SK-N-MC (cell line): Measurements from ENCODE around the gene OTUD7B.

ENCODE experiments used
- DNase-seq: peaks from one replicate; pipeline ENCODE4 v3.0.0-alpha.2; 2011; ENCODE audit warnings: low read depth, low spot score
- H3K27ac ChIP-seq: fragments of 200-600 bp; sonication (generic); 2 replicates; pipeline ENCODE4 v1.5.1; 2016; ENCODE audit warnings: mixed run types
- H3K36me3 ChIP-seq: fragments of 200-600 bp; sonication (generic); 2 replicates; pipeline ENCODE4 v1.6.1; 2017; ENCODE audit warnings: antibody characterized with exemption, low read length, mixed read lengths; ENCODE audit not compliant: insufficient read depth
- H3K4me3 ChIP-seq: fragments of 200-600 bp; sonication (generic); 2 replicates; pipeline ENCODE4 v1.5.1; 2016
- H3K9ac ChIP-seq: fragments of 200-600 bp; sonication (generic); 2 replicates; pipeline ENCODE4 v1.8.0; 2017; ENCODE audit warnings: mixed run types, mixed read lengths; ENCODE audit not compliant: insufficient read length
- H3K9me3 ChIP-seq: fragments of 200-600 bp; sonication (generic); 2 replicates; pipeline ENCODE4 v1.6.1; 2017; ENCODE audit warnings: low read depth, mild to moderate bottlenecking, antibody characterized with exemption, low read length, moderate library complexity, mixed read lengths
- EZH2 ChIP-seq: fragments of 200-600 bp; sonication (generic); IDR thresholded peaks from one replicate; pipeline ENCODE4 v1.6.1; 2017; ENCODE audit warnings: antibody characterized with exemption
- FOXP2 ChIP-seq: optimal IDR thresholded peaks from 2 replicates; pipeline ENCODE3; 2011; ENCODE audit warnings: mild to moderate bottlenecking, moderate library complexity; ENCODE audit not compliant: insufficient read depth; ENCODE audit errors: extremely low read length, control extremely low read depth
- POLR2AphosphoS5 ChIP-seq: IDR thresholded peaks from 2 replicates; pipeline ENCODE4 v1.6.1; 2012; ENCODE audit warnings: mild to moderate bottlenecking, low read depth, low read length, borderline replicate concordance

Gene OTUD7B

DNA sequence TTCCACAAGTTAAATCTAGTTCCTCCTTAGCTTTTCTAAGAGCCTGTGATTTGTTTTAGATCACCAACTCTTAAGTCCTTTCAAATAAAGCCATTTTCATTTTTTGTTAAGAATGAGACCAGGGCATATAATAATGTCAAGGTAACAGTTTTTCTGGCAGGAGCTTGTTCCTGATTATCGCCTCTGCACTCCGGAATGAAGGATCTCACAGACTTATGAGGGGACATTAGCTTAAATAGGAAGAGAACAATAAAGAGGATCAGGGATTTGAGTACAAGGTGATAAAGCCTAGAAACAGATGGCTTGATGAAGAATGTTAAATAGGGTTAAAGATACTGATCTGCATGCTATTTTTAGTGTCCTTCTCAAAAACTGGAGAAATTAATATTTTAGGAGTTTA, 13.6 kb upstream of the OTUD7B start:
- Histone ChIP-seq H3K9ac (no peak overlapping the region), H3K27ac (no peak overlapping the region), H3K9me3 (no peaks in the 10 kb centered on the region), H3K4me3 (no peak overlapping the region), H3K36me3 (no peaks in the 10 kb centered on the region)
- DNase-seq: no peak
- TF ChIP-seq FOXP2 (no peak), POLR2AphosphoS5 (no peak), EZH2 (no peak)

DNA sequence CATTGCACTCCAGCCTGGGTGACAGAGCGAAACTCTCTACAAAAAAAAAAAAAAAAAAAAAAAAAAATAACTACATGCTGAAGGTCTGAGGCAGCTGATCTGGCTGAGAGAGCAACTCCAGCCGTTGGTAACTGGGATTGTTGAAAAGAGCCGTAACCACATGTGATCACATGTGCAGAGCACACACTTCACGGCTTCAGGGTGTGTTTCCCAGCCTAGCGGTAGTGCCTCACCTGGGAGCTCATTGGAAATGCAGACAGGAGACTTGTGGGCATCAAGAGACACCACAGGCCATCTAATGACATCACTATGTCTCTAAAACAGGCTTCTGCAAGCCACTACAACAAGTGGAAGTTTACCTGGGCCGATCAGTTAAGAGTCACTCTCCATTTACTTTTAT, 11.8 kb upstream of the OTUD7B start:
- H3K27ac ChIP-seq: no peak overlapping the region
- H3K36me3 ChIP-seq: no peaks in the 10 kb centered on the region
- H3K4me3 ChIP-seq: no peak overlapping the region
- TF ChIP-seq POLR2AphosphoS5 (no peak), EZH2 (no peak), FOXP2 (no peak)
- no peaks in the 10 kb centered on the region for H3K9me3 ChIP-seq
- DNase-seq: no peak
- no peak overlapping the region for H3K9ac ChIP-seq

DNA sequence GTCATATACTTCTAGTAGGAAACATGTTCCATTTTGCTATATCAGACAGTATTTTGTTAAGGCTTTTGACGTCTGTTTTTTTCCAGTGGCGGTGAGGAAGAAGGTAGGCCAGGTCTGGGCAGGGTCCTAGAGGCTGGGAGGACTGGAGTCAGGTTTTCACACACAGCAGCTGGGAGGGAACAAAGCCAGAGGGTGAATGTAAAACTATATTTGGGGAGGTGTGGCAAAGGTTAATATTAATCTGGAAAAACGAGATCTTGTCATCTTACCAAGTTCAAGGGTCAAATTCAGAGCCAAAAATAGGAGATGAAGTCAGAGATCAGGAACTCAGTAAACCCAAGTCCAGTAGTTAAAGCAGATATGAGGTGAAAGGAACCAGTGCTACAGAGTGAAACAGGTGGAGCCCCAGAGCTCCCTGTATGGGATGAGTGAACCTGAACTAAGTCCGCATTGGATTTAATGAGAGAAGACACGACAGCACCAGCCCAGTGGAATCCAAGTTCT, 10.7 kb upstream of the OTUD7B start:
- no peak overlapping the region for H3K4me3 ChIP-seq
- no peak overlapping the region for H3K9ac ChIP-seq
- TF ChIP-seq POLR2AphosphoS5: no peak
- no peak for TF ChIP-seq EZH2
- no peak for TF ChIP-seq FOXP2
- H3K9me3 ChIP-seq: no peaks in the 10 kb centered on the region
- H3K27ac ChIP-seq: no peak overlapping the region
- no peak for DNase-seq
- no peaks in the 10 kb centered on the region for H3K36me3 ChIP-seq

DNA sequence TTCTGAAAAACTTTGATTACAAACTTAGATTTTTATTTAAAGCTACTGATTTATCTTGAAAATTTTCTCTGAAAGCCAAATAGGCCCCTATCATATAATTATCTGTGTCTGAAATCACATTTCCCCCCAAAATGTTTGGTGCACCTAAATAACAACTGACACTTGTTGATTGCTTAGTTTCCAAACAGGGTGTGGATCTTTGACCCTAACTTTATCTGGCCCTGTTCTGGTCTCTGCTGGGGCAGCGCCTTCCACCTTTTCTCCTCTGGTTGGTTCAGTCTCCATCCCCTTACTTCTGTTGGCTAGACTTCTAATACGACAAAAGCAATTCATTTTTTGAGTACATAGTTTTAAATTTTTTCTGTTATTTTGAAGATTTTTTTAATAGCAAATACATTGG, 10.2 kb upstream of the OTUD7B start:
- Histone ChIP-seq H3K9ac (no peak overlapping the region), H3K36me3 (no peaks in the 10 kb centered on the region), H3K9me3 (no peaks in the 10 kb centered on the region), H3K4me3 (no peak overlapping the region), H3K27ac (no peak overlapping the region)
- no peak for DNase-seq
- TF ChIP-seq FOXP2: no peak

DNA sequence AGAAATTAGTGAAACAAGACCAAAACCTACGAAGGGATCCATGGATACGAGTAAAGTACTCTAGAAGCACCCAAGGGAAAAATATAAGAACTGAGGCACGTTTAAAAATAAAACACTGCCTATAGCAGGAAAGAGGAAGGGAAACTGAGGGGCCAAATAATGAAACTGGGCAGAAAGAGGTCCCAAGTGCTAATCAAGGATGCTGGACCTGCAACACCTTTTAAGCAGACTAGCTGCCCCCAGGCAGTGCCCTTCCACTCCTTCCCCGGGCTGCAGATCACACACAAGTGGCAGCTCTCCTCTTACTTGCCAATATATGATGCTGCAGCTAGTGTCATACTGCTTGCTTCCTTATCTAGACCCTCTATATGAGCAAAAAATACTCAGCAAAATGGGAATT, 7.6 kb upstream of the OTUD7B start:
- Histone ChIP-seq H3K27ac (no peak overlapping the region), H3K9me3 (no peaks in the 10 kb centered on the region), H3K36me3 (no peaks in the 10 kb centered on the region), H3K4me3 (no peak overlapping the region), H3K9ac (no peak overlapping the region)
- DNase-seq: no peak
- TF ChIP-seq EZH2 (no peak), POLR2AphosphoS5 (no peak), FOXP2 (no peak)

DNA sequence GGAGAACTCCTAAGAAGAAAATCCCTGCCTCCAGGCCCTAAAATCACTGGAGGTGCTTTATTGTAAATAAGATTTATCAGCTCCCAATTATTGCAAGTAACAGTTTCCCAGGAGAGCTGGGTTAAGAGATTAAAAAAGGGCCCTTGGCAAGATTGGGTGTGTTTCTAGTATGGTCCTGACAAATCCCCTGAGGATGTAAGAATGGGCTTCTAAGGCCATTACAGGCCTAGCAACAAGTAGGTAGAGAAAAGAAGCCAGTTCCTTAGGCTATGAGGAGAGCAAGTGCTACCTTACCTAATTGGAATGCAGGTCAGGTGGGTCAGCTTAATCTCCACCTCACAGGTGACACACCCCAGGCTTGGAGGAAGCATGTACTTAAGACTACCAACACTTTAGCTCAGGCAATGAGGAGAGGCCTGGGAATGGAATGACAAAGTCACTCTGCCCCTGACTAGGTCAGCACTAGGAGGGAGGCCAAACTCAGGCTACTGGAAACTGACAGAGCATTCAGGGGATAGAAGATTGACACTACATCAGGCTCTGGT, 6.8 kb upstream of the OTUD7B start:
- Histone ChIP-seq H3K36me3 (no peaks in the 10 kb centered on the region), H3K9me3 (no peaks in the 10 kb centered on the region), H3K4me3 (no peak overlapping the region), H3K27ac (no peak overlapping the region), H3K9ac (no peak overlapping the region)
- TF ChIP-seq POLR2AphosphoS5: no peak
- no peak for TF ChIP-seq FOXP2
- no peak for TF ChIP-seq EZH2
- no peak for DNase-seq

DNA sequence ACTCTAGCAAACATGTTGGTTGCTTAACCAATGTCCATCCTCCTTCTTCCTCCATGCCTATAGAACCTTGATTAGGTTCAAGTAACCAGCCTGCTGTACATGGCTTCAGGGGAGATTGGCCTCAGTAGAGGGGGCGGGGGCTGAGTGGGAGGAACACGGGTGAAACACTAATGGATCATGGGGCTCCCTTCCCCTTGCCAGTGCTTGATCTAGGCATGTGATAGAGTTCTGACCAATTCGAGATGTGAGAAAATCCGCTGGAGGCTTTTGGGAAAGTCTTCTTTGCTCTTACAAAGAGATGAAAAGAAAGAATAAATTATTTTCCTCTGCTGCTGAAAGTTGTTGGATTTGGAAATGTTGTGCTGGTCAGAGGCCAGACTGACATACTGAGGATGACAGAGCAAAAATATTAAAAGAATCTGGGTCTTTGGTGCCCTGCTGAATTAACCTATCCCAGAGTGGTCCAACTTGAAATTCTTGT, 5.2 kb upstream of the OTUD7B start:
- no peaks in the 10 kb centered on the region for H3K9me3 ChIP-seq
- H3K36me3 ChIP-seq: no peaks in the 10 kb centered on the region
- H3K27ac ChIP-seq: no peak overlapping the region
- TF ChIP-seq EZH2: no peak
- no peak for TF ChIP-seq POLR2AphosphoS5
- TF ChIP-seq FOXP2: no peak
- no peak overlapping the region for H3K4me3 ChIP-seq
- DNase-seq: no peak
- H3K9ac ChIP-seq: no peak overlapping the region

DNA sequence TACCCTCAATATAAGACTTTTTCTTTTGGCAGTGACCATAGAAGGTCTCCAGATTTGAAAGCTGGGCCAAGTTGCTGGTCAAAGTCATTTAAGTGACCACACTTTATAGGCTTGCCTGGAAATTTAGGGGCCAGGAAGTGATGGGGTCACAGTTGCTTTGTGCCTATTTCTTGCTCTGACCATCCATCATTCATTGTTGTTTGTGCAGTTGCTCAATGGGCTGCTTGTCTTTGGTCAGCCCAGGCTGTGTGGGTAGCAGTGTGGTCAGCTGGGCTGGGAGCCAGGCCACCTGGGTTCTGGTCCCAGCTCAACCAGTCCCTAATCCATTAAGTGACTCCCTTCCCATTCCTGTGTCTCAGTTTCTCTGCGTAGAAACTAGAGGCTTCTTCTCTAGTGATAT, 2.1 kb upstream of the OTUD7B start:
- H3K4me3 ChIP-seq: no peak overlapping the region
- TF ChIP-seq FOXP2 (no peak), POLR2AphosphoS5 (no peak), EZH2 (no peak)
- DNase-seq: no peak

DNA sequence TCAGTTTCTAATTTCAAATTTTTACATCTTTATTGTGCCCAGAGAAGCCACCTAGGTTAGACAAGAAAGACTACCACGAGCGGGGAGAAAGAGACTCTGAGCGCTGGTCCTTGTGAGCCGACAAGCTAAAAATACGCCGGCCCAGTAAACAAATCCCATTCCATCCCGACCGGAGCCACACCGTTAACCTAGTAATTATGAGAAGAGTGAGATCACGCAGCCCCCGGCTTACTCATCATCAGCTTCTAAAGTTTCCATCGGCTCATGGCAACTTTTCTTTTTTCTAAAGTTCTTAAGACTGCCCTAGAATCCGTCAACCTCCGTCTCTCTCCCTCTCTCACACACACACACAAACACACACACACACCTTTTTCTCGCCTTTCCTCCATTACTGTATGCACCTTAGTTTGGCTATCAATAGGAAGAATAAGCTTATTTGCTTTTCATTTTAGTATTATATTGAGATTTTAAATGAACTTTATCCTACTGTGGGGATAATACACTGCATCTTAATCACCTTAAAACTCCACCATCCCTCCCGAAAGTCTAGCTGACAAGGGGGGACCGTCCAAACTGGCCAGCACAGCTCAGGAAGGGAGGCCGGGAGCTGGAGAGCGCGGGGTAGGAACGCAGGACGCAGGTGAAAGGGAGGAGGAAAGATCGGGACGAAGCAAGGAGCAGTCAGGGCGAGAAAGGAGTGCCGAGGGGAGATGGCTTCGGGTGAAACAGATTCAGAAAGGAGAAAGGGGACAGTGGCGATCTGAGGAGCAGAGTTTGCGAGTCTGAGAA, 728 bp downstream of the OTUD7B start:
- Histone ChIP-seq H3K4me3 (peak overlapping the region; percentile 93), H3K9me3 (no peaks in the 10 kb centered on the region), H3K9ac (peak overlapping the region; percentile 90), H3K27ac (0 out of 2 replicates have a peak overlapping the region, but pooled peaks have one; percentile 21), H3K36me3 (no peaks in the 10 kb centered on the region)
- no peak for TF ChIP-seq POLR2AphosphoS5
- no peak for TF ChIP-seq EZH2
- no peak for TF ChIP-seq FOXP2
- DNase-seq: no peak

More for the DNA sequence above, 2.1 kb upstream of the OTUD7B start:
- Histone ChIP-seq H3K27ac (no peak overlapping the region), H3K9ac (no peak overlapping the region), H3K36me3 (no peaks in the 10 kb centered on the region), H3K9me3 (no peaks in the 10 kb centered on the region)
